Ectodermal cell (in vitro differentiated cells): ENCODE data around the gene RAMP3.

Experiments
- H3K27ac ChIP-seq: 2 replicates; pipeline ENCODE4 v1.7.0; 2013; ENCODE audit warnings: mild to moderate bottlenecking, low read depth, low read length; ENCODE audit not compliant: insufficient read depth, poor library complexity, severe bottlenecking
- H3K27me3 ChIP-seq: 2 replicates; pipeline ENCODE4 v1.7.0; 2013; ENCODE audit warnings: mild to moderate bottlenecking, low read length; ENCODE audit not compliant: insufficient read depth, control insufficient read depth, poor library complexity, severe bottlenecking
- H3K36me3 ChIP-seq: one replicate; pipeline ENCODE4 v1.7.0; 2013; ENCODE audit warnings: low read length; ENCODE audit not compliant: control insufficient read depth, insufficient read depth
- H3K4me1 ChIP-seq: one replicate; pipeline ENCODE4 v1.7.0; 2013; ENCODE audit warnings: low read length; ENCODE audit not compliant: control insufficient read depth, insufficient read depth
- H3K4me3 ChIP-seq: 2 replicates; pipeline ENCODE4 v1.7.0; 2013; ENCODE audit warnings: low read depth, low read length, control low read depth; ENCODE audit not compliant: insufficient read depth
- H3K9me3 ChIP-seq: 2 replicates; pipeline ENCODE4 v1.7.0; 2013; ENCODE audit warnings: mild to moderate bottlenecking, low read length, moderate library complexity; ENCODE audit not compliant: control insufficient read depth
- WGBS, 2 experiments: methylation state at CpG; one replicate each; pipeline ENCODE4 v1.1.7; 2013; ENCODE audit warnings: missing lambda C conversion rate in 2 of 2; 5-methylcytosine and 5-hydroxymethylcytosine counted together

Gene RAMP3

DNA sequence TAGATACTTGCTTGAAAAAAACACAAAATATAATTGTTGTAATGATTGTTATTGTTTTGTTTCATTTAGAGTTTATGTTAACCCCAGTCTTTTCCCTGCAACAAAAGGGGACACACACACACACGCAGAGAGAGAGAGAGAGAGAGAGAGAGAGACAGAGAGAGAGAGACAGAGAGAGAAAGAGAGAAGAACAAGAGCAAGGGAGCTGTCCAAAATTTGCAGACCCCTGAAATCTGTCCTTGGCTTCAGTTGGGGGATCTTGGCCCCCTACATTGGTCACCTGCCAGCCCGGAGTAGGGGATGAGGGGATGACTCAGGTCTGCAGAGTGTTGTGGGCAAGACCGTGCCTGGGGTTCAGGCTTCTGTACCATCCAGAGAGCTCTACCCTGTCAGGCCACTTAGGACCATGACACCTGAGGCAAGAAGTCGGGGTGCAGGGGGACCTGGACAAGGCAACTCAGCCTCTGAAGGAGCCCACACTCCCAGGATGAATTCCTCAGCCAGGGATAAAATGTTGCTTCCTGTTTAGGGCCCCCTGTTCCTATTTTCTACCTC, 73.1 kb downstream of the RAMP3 start:
- no peaks in the 10 kb centered on the region for H3K36me3 ChIP-seq
- no peaks in the 10 kb centered on the region for H3K4me1 ChIP-seq
- H3K27me3 ChIP-seq: no peaks in the 10 kb centered on the region
- no peak overlapping the region for H3K4me3 ChIP-seq
- 87 to 90% methylated on average over 4 of the region's 4 CpGs for WGBS, 2 experiments
- H3K9me3 ChIP-seq: no peaks in the 10 kb centered on the region
- H3K27ac ChIP-seq: no peak overlapping the region

GRCh38 chr7:45233249-45233775, 75.7 kb downstream of the RAMP3 start:
- H3K36me3 ChIP-seq: no peaks in the 10 kb centered on the region
- H3K4me1 ChIP-seq: no peaks in the 10 kb centered on the region
- 79 to 87% methylated on average over 1 of the region's 1 CpG for WGBS, 2 experiments
- H3K27me3 ChIP-seq: no peaks in the 10 kb centered on the region
- H3K27ac ChIP-seq: no peak overlapping the region
- no peak overlapping the region for H3K4me3 ChIP-seq
- no peaks in the 10 kb centered on the region for H3K9me3 ChIP-seq
